Measurements from ENCODE around the gene CEP44. TPM values are rescaled to one million over a fixed set of nuclear protein-coding genes. Genes with fewer than 3 reads are reported as not detected.

Gene CEP44
- total and polyA plus RNA-seq, 2 donors (not counting 1 experiment from before 2014, with no cell fraction given) = 6.7 to 13.5 TPM

DNA sequence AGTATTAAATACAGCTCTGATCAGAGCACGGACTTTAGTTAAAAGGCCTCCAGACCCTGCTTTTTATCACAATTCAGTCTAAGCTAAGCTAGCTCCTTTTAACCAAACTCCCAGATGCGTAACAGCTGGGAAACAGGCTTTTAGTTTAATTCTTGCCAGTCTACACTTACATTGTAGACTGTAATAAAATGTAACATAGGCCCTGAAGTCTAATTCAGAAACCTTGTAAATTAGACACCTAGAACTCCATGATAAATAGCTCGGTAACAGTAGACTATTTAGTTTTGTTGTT, 20.3 kb upstream of the CEP44 start:
- Histone ChIP-seq H3K4me3 (replicated peaks in 1 of 4; ENCODE audit: control extremely low read depth in 1 of 4, insufficient read depth in 1 of 4, low read depth in 3 of 4, low read length in 4 of 4) (no peak overlapping the region), H3K9ac (ENCODE audit: insufficient read depth, low read length) (no peak overlapping the region), H3K36me3 (ENCODE audit: control insufficient read depth, insufficient read depth, low read length) (no peaks in the 10 kb centered on the region), H3K4me1 (ENCODE audit: control insufficient read depth, extremely low read depth, insufficient read depth, low read length) (no peaks in the 10 kb centered on the region), H3K4me2 (ENCODE audit: extremely low read depth, insufficient read depth, low read length) (no peak overlapping the region), H3K27ac (ENCODE audit: insufficient read depth, low read length) (no peak overlapping the region), H2AFZ (ENCODE audit: low read length) (no peak overlapping the region), H3K9me3 (ENCODE audit: control insufficient read depth, insufficient read depth, low read depth, low read length) (no peaks in the 10 kb centered on the region), H4K20me1 (ENCODE audit: control insufficient read depth, extremely low read depth, insufficient read depth, low read length) (no peaks in the 10 kb centered on the region), H3K27me3 (ENCODE audit: control insufficient read depth, insufficient read depth, low read length) (no peaks in the 10 kb centered on the region), H3K79me2 (ENCODE audit: control insufficient read depth, insufficient read depth, low read length) (no peaks in the 10 kb centered on the region)
- TF ChIP-seq EZH2 (IDR thresholded peaks at IDR 0.05; ENCODE audit: low read length, missing control alignments) = no peak
- TF ChIP-seq, protein P1, sequence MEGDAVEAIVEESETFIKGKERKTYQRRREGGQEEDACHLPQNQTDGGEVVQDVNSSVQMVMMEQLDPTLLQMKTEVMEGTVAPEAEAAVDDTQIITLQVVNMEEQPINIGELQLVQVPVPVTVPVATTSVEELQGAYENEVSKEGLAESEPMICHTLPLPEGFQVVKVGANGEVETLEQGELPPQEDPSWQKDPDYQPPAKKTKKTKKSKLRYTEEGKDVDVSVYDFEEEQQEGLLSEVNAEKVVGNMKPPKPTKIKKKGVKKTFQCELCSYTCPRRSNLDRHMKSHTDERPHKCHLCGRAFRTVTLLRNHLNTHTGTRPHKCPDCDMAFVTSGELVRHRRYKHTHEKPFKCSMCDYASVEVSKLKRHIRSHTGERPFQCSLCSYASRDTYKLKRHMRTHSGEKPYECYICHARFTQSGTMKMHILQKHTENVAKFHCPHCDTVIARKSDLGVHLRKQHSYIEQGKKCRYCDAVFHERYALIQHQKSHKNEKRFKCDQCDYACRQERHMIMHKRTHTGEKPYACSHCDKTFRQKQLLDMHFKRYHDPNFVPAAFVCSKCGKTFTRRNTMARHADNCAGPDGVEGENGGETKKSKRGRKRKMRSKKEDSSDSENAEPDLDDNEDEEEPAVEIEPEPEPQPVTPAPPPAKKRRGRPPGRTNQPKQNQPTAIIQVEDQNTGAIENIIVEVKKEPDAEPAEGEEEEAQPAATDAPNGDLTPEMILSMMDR (conservative IDR thresholded peaks at IDR 0.05 in 1 of 2, IDR thresholded peaks at IDR 0.05 in 1 of 2; ENCODE audit: low read depth in 1 of 2, low read length in 2 of 2) = no peak
- no peak for DNase-seq (ENCODE audit: low read depth in 2 of 2)

DNA sequence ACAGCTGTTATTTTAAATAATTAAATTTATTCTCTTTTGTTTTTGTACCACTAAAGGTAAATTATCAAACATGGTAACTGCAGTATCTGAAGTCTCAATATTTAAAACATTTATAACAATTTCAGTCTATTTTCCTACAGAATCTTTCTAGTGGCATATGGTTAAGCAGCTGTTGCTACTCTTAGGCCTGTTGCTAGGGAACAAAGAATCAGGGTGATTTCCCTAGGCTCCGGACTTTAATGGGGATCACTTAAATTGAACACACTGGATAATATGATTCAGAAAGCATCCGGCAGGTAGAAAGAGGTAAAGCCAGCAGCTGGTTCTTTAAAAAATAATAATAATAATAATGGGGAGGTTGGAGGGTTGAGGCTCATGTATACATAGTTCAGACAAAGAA, 17.8 kb upstream of the CEP44 start:
- Histone ChIP-seq H3K9me3 (ENCODE audit: control insufficient read depth, insufficient read depth, low read depth, low read length) (no peaks in the 10 kb centered on the region), H3K4me2 (ENCODE audit: extremely low read depth, insufficient read depth, low read length) (no peak overlapping the region), H3K27ac (ENCODE audit: insufficient read depth, low read length) (no peak overlapping the region), H3K36me3 (ENCODE audit: control insufficient read depth, insufficient read depth, low read length) (no peaks in the 10 kb centered on the region), H3K79me2 (ENCODE audit: control insufficient read depth, insufficient read depth, low read length) (no peaks in the 10 kb centered on the region), H2AFZ (ENCODE audit: low read length) (no peak overlapping the region), H3K4me3 (replicated peaks in 1 of 4; ENCODE audit: control extremely low read depth in 1 of 4, insufficient read depth in 1 of 4, low read depth in 3 of 4, low read length in 4 of 4) (no peak overlapping the region), H3K27me3 (ENCODE audit: control insufficient read depth, insufficient read depth, low read length) (no peaks in the 10 kb centered on the region), H3K4me1 (ENCODE audit: control insufficient read depth, extremely low read depth, insufficient read depth, low read length) (no peaks in the 10 kb centered on the region), H3K9ac (ENCODE audit: insufficient read depth, low read length) (no peak overlapping the region), H4K20me1 (ENCODE audit: control insufficient read depth, extremely low read depth, insufficient read depth, low read length) (no peaks in the 10 kb centered on the region)
- TF ChIP-seq EZH2 (IDR thresholded peaks at IDR 0.05; ENCODE audit: low read length, missing control alignments) = no peak
- TF ChIP-seq, protein P1 (conservative IDR thresholded peaks at IDR 0.05 in 1 of 2, IDR thresholded peaks at IDR 0.05 in 1 of 2; ENCODE audit: low read depth in 1 of 2, low read length in 2 of 2) = no peak
- no peak for DNase-seq (ENCODE audit: low read depth in 2 of 2)

DNA sequence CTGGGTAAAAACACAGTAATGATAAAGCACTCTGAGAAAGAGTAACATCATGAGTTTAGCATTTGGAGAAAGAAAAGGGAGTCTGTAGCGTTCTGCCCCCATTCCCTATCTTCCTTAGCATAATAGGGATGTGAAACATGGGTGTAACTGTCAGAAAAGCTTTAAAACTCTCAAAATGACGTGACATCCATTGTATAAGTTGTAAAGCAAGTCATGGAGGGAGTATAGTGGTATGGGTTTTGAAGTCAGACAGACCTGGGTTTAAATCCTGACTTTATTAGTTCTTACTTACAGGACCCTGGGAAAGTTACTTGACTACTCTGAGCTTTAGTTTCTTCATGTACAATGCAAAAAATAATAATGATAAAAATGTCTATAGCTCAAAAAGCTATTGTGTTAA, 17.3 kb upstream of the CEP44 start:
- no peak overlapping the region for H3K4me2 ChIP-seq (ENCODE audit: extremely low read depth, insufficient read depth, low read length)
- no peak for DNase-seq (ENCODE audit: low read depth in 2 of 2)
- TF ChIP-seq EZH2 (IDR thresholded peaks at IDR 0.05; ENCODE audit: low read length, missing control alignments) = no peak
- TF ChIP-seq, protein P1 (conservative IDR thresholded peaks at IDR 0.05 in 1 of 2, IDR thresholded peaks at IDR 0.05 in 1 of 2; ENCODE audit: low read depth in 1 of 2, low read length in 2 of 2) = no peak
- no peaks in the 10 kb centered on the region for H3K27me3 ChIP-seq (ENCODE audit: control insufficient read depth, insufficient read depth, low read length)
- no peaks in the 10 kb centered on the region for H3K36me3 ChIP-seq (ENCODE audit: control insufficient read depth, insufficient read depth, low read length)
- no peak overlapping the region for H2AFZ ChIP-seq (ENCODE audit: low read length)
- H3K4me3 ChIP-seq (replicated peaks in 1 of 4; ENCODE audit: control extremely low read depth in 1 of 4, insufficient read depth in 1 of 4, low read depth in 3 of 4, low read length in 4 of 4) = no peak overlapping the region
- no peak overlapping the region for H3K27ac ChIP-seq (ENCODE audit: insufficient read depth, low read length)
- H3K9me3 ChIP-seq (ENCODE audit: control insufficient read depth, insufficient read depth, low read depth, low read length) = no peaks in the 10 kb centered on the region
- H4K20me1 ChIP-seq (ENCODE audit: control insufficient read depth, extremely low read depth, insufficient read depth, low read length) = no peaks in the 10 kb centered on the region
- no peaks in the 10 kb centered on the region for H3K4me1 ChIP-seq (ENCODE audit: control insufficient read depth, extremely low read depth, insufficient read depth, low read length)
- H3K9ac ChIP-seq (ENCODE audit: insufficient read depth, low read length) = no peak overlapping the region
- no peaks in the 10 kb centered on the region for H3K79me2 ChIP-seq (ENCODE audit: control insufficient read depth, insufficient read depth, low read length)
